ENCODE measurements around the gene TRIM2.
"Not testable (repeated sequence)": the region's sequence is repeated elsewhere in the genome, so short reads cannot be mapped to it uniquely, and the experiment has no call there.

The TRIM2 gene

DNA sequence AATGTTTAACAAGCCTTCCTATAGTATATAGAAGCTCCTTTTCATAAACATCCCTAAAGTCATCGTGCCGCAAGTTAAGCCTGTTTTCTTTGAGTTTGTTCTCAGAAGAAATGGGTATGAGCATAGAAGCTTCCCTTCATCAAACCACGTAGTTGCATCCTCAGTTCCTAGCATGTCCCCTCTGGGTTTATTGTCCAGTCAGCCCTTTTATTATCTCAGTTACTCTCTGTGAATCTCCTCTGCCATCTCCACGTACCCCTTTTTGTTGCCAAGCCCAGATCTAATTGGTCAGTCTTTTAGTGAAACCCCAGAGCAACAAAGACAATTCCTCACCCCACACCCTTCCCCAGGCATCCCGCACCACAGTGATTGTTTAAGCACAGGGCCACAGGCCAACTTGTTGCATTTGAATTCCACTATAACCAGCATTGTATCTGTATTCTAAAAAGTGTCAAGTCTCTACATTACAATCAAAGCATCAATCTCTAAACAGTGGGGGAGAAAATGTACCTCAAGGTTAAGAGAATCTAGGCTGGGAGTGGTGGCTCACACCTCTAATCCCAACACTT is 12.4 kb upstream of the TRIM2 start:
- DNase-seq: no peak

DNA sequence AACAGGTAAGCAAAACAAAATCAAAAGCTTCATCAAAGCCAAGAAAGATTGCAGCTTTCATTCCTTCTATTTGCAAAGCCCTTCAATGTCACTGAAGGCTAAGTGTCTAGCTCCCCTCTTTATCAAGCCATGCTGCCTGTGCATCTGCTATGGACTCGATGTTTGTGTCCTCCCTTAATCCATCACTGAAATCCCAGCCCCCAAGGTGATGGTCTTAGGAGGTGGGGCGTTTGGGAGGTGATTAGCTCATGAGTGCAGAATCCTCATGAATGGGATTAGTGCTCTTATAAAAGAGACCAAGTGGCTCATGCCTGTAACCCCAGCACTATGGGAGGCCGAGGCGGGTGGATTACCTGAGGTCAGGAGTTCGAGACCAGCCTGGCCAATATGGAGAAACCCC is 6.9 kb upstream of the TRIM2 start:
- DNase-seq: no peak

DNA sequence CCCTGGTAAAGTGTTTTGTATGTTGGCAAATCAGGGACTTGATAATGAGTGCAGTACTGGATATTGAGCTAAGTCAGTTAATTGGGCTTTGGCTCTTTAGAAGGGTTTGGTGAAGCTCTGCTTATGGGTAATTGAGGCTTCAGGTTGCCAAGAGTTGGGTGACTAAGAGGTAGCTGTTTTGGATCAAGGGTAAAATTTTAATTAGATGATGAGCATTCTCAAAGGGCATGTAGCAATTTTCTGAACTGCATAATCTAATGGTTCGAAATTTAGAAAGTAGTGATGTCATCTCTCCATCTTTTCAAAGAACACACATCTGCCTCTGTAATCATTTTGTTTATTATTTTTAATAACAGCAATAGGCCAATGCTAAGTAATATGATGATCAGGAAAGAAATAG is 5.5 kb upstream of the TRIM2 start:
- no peak for DNase-seq

DNA sequence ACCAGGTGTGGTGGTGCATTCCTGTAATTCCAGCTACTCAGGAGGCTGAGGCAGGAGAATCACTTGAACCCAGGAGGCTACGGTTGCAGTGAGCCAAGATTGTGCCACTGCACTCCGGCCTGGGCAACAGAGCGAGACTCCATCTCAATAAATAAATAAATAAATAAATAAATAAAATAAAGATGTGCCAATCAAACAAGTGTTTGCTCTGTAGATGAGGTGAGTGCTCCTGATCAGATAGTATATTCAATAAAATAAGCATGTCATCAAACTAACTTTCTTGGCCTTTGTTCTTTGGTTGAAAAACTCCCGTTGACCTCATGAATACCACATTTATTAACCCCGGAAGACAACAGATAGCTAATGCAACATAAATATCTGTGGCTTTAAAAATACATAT is 497 bp upstream of the TRIM2 start:
- not testable (repeated sequence) for DNase-seq

DNA sequence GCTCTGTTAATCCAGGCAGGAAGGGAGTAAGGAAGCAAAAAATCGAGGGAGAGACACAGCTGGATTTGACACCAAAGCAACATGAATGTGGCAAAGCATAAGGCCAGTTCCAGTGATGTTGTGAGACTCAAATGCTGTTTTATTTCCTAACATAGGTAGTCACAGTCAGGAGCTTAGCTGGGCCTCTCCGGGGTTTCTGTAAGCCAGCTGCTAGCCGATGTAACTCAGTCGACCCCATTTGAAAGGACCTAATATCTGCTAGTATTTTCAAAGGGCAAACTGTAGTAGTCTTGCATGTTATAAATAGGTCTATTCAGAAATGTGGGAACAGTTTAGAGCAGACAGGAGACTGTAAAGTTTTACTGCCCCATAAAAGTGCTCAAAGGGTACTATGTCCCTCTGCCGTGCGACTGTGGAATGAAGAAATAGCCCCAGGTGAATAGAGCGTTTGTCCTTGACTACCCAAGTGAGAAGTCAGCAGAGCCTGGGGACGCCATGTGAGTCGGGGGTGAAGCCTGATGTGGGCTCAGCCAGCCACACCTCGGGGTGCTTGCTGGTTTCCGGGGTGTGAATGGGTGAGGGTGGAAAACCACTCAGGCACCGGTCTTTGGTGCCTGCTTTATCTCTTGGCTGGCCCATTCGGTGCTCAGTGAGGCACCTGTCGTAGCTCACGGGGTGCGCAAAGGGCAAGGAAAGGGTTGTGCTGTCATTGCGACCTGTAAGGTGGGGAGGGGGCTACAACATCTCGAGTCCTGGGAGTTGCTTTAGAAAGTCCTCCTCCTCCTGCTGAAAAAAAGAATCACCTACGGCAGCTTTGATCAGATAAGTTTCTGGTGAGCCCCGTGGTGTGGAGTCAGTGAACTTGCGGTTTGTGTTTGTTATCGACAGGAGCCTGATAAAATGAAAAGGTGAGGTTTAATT is 745 bp downstream of the TRIM2 start:
- peak in 1 of 4 experiments; percentile 18 for DNase-seq

DNA sequence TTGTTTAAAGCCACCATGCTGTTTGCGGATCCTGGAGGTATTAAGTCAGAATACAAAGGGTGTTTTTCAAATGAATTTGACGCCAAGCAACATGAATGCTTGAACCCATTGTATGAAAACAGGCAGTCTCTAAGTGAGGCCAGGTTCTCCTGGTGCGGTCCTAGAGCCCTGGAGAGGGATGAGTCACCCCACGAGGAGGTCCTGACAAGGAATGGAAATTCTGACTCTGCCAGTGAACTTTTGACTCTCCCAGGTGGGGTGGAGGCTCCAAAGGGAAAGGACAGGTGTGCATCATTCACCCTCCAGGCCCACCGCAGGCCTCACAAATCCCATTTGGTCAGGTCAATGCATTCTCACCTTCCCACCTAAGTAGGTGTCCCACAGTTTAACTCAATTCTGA is 1.5 kb downstream of the TRIM2 start:
- no peak for DNase-seq

DNA sequence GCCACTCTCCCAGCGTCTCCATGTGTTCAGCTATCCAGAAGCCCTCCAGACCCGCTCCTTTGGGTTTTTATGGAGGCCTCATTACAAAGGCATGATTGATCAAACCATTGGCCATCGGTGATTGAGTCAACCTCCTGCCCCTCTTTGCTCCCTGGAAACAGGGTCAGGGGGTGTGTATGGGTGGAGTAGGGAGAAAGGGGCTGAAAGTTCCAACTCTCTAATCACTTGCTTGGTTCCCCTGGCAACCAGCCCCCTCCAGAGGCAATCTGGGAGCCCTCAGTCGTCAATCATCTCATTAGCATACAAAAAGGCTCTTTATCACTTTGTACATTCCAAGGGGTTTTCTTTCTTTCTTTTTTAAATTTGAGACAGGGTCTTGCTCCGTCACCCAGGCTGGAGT is 2.3 kb downstream of the TRIM2 start:
- no peak for DNase-seq

DNA sequence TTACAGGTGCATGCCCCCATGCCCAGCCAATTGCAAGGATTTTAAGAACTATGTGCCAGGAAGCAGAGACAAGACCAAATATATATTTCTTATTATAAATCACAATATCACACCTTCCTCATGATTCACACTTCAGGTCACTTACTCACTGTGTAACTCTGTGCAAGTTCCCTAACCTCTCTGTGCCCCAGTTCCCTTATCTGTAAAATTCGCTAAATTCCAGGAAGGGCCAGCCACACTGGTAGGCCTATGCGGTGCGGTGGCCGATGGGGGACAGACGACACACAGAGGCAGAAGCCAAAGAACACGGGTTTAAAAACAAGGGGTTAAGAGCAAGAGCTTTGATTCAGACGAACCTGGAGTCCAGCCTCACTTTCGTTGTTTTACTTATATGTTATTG is 2.8 kb downstream of the TRIM2 start:
- no peak for DNase-seq

DNA sequence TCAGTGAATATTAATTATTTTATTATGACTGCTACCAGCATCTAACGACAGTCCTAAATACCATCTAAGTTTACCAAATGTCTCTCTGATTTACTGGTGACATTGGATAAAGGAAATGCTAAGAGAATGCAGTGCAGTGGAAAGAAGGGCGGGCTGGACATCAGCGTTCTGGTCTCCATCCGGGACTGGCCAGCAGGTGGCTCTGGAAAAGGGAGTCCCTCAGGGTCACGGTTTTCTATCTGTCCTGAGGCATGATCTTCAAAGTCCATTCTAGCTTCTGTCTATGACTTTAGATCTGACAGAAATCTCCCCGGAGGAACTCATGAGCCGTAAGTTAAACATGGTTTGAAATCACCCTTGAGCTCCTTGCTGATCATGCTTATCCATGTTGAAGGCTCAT is 3.3 kb downstream of the TRIM2 start:
- DNase-seq: no peak

DNA sequence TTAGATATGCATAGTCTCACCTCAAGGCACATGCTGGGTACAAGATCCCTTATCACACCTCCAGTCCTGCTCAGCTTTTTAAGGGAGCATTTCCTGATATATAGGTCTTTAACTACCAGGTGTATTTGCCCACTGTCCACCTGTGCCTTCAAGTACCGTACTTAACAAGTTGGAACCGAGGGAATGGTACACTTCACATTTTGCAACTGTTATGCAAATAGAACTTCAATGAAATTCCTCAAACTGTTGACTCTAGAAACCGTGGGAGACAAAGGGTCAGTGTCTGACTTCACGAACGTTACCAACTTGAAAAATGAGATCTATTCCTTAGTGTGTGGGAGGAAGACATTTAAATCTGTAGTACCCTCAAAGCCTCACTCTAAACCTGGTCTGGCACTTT is 5.2 kb downstream of the TRIM2 start:
- no peak for DNase-seq

DNA sequence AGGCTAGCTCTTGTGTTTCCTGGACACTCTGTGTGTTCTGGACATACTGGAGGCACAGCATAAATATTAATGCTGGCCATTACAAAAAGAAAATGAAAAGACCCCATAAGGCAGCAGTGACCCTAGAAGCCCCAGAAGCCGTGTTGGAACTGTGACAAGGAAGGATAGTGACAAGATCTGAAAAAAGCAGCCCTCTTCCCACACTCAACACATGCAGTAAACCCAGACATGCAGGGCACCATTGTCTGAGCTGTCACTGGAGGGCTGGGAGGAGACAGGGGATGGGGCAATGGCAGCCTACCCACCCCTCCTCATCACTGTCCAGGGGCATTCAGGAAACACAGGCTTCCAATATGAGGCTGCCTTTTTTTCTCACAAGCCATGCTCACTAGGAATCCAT is 6.5 kb downstream of the TRIM2 start:
- DNase-seq: no peak

DNA sequence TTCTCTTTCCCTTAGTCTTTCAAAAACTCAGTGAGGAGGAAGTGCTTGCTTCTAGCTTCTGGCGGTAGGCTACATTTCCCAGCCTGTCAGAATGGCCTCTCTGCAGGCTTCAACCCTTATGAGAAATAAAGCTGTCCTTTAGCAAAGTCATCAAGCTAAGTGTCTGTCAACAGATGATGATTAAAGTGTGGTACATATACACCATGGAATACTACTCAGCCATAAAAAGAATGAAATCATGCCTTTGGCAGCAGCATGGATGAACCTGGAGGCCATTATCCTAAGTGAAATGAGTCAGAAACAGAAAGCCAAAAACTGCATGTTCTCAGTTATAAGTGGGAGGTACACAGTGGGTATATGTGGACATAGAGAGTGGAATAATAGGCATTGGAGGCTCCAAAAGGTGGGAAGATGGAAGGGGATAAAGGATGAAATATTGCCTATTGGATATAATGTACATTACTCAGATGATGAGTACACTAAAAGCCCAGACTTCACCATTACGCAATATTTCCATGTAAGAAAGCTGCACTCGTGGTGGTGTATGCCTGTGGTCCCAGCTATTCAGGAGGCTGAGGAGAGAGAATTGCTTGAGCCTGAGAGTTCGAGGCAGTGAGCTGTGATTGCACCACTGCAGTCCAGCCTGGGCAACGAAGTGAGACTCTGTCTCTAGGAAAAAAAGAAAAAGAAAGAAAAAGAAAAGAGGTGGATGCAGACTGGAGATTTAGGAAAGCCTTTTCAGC is 7.9 kb downstream of the TRIM2 start:
- no peak for DNase-seq

DNA sequence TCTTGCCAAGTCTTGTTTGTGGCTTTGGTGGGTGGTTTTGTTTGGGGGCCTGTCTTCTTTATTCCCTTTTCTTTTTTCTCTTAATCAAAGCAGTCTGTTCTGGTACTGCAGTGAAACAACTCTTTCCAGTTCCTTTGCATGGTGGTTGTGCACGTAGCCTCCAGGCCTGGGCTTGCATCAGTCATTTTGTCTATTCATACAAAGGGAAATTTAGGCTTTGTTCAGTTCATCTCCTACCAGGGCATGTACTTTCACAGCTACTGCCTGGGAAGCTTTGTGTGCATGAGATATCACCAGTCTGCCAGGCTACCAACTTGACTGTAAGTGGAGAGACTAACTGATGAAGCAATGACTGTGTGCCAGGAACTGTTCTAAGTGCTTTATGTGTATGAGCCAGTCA is 8.5 kb downstream of the TRIM2 start:
- no peak for DNase-seq

DNA sequence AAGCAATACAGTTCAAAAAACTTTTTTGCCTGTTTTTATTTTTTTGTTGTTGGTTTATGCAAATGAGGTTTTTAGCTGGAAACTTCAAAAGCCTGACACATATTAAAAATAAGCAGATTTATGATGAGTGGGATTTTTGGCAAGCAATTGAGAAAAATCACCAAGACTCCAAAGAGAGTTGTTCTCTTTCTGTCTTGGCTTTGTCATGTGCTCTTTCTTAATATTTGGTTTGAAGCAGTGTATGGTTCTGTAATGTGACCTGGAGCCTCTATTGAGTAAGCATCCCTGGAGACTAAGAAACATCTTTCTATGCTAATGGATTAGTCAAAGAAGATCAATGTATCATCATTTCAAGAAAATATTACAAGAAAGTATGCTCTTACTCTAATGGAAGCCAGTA is 11.7 kb downstream of the TRIM2 start:
- DNase-seq: no peak

DNA sequence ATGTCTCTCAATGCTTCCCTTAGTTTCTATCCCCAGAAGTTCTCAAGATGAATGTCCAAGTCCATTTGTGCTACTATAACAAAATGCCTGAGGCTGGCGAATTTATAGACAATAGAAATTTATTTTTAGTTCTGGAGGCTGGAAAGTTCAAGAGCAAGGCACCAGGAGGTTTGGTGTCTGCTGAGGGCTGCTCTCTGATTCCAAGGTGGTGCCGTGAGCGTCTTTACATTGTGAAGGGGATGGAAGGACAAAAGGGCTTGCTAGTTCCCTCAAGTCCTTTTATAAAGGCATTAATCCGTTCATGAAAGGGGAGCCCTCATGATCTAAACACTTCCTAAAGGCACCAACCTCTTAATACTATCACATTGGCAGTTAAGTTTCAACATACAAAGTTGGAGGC is 12.3 kb downstream of the TRIM2 start:
- DNase-seq: no peak

DNA sequence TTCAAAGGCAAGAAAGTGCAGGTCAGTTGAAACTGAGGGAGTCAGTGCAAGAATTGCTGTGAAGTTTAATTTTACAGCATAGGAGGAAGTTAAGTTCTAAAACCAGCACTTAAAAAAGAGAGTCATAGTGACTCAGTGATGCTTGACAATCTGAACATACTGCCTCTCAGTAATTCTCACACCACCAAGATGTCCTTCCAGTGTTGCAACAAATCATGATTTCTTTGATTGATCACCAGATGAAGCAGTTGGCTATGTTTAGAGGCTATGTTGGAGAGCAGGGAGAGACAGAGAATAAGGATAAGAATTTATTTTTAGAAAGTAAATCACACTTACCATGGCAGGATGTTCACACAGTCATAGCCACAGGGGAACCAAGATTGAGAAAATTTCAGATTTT is 13.2 kb downstream of the TRIM2 start:
- DNase-seq: no peak

DNA sequence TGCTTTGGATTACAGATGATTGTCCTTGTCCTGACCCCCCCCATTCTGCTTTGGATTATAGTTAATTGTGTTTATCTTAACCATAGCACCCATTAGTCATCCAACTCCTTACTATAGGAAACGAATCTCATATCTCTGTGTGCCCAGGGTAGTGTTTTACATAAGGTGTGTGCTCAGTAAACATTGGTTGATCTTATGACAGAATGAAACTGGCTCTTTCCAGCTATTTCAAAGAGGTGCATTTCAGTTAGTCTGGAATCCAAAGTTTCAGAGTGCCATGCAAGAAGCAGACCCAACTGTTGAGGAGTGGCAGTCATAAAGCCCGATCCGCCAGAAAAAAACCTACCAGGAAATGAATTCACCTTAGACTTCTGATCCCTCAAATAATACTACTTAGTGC is 14.7 kb downstream of the TRIM2 start:
- DNase-seq: no peak

DNA sequence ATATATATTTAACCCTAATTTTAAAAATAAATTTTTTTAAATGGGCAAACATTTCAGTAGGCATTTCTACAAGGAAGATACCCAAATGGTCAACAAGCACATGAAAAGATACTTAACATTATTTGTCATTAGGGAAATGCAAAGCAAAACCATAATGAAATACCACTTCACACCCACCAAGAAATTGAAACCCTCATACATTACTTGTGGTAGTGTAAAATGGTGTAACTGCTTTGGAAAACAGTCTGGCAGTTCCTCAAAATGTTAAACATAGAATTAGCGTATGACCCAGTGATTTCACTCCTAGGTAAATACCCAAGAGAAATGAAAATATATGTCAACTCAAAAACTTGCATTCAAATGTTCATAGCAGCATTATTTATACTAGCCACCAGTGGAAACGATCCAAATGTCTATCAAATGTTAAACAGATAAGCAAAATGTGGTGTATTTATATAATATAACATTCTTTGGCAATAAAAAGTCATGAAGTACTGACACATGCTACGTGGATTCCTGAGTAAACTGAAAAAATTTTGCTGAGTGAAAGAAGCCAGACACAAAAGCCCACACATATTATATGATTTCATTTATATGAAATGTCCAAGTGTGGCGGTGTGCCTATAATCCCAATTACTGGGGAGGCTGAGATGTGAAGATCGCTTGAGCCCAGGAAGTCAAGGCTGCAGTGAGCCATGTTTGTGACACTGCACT is 16.6 kb downstream of the TRIM2 start:
- DNase-seq: no peak

DNA sequence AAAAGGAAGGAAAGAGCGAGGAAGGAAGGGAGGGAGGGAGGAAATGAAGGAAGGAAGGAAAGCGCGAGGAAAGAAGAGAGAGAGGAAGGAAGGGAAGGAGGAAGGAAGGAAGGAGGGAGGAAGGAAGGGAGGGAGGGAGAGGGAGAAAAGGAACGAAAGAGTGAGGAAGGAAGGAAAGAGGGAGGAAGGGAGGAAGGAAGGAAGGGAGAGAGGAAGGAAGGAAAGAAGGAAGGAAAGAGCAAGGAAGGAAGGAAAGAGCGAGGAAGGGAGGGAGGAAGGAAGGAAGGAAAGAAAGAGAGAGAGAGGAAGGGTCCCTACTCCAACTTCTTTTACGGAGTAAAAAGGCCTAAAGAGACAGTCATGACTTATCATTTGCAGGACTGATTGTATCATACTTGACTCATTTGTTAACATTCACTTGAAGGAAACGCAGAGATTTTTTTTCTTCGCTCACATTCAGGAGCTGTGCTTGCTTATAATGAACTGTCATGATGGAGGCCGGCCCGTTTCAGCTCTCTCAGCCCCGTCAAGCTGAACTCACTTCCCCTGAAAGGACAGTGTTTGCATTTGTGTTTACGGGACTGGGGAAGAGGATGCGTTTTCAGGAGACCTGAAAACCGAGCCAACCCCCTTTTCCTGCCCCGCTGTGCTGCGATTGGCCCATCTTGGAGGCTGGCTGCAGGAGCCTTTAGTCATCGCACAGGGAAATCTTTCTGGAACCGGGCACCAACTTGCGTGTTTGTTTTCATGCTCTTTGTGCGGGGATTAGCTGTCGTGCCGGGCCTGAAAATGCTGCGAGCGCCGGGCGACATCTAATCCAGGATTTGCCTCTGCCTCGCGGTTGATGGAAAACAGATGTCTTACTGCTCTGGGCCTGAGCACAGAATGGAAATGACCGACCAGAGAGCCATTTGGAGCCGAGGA is 17.8 kb downstream of the TRIM2 start:
- peak in 1 of 4 experiments; percentile 20 for DNase-seq

DNA sequence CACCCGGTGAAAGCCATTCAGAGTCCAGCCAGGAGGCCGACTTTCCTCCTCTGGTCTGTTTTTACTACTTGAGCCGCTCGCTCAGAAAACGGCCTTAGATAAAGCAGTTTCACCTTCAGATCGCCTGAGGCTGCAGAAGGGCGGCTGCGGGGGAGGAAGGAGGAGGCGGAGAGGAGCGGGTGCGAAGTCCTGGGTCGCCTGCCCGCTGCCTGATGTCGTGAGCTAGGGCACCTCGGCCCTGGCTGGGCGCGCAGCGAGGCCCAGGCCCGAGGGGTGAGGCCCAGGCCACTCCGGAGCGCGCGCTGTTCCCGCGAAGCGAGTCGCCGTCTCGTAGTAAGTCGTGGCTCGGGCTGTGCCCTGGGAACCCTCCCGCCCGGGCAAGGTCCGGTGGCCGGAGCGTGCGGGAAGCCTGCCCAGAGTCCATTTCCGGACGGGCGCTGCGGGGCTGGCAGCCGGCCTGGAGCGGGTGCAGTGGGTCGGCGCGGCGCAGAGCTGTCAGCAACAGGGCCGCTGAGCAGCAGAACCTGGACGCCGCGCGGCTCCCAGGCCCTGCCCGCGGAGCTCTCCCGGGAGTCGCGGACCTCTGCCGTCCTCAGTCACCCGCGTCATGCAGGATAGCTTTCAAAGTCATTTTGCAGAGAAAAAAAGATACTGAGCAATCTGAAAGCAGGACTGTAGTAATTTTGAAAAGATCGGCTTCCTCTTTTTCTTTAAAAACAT is 18.6 kb downstream of the TRIM2 start:
- peak in 1 of 4 experiments; percentile 20 for DNase-seq

DNA sequence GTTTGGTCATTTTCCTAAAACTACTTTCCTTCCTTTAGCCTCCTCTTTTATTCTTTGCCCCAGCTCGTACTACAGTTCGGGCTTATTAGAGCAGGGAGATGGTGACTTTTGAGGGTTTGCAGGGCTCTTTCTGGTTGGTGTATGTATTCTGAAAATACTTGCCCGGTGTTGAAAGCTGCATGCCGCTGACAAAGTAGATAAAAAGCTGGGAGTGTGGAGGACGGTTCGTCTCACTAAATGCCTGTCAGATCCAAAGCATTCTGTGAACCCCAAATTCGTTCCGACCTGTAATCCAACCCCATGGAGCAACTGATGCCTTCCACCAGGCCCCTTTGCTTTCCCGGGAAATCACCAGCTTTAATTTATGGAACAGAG is 19.2 kb downstream of the TRIM2 start:
- no peak for DNase-seq

DNA sequence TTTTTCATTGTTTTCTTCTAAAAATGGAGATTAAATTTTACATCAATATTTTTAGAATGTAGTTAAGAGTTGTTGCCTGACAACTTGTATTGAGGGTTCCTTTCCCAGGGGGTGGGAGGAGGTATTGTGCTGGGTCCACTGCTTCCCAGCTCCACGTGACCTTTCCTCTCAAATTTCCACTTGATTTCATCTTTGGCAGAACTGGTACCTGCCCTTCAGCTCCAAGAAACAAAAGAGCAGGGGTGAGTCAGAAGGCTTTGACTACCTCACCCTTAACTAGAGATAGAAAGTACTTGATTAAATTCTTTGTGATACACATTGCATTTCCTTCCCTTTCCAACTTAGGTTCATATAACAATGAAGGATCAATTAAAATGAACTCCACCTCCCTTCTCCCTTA is 19.7 kb downstream of the TRIM2 start:
- no peak for DNase-seq
